Transverse colon (tissue), 4 donors: Measurements from ENCODE around the gene RPL38. TPM values are rescaled to one million over a fixed set of nuclear protein-coding genes. Genes with fewer than 3 reads are reported as not detected.

Source experiments
- DNase-seq: peaks from one replicate; pipeline ENCODE4 v3.0.0-alpha.2; 2019
- H3K27ac ChIP-seq, 4 donors: fragments of 200-600 bp; sonication (generic); 2 replicates each; pipeline ENCODE4 v1.5.1; 2016 to 2018; ENCODE audit warnings: inconsistent platforms in 4 of 4
- H3K27me3 ChIP-seq: fragments of 200-600 bp; sonication (generic); 2 replicates; pipeline ENCODE4 v1.5.1; 2017; ENCODE audit warnings: inconsistent platforms
- H3K36me3 ChIP-seq, 4 donors: fragments of 200-600 bp; sonication (generic); 2 replicates each; pipeline ENCODE4 v1.5.1; 2017 to 2019; ENCODE audit warnings: inconsistent platforms in 4 of 4
- H3K4me1 ChIP-seq, 4 donors: fragments of 200-600 bp; sonication (generic); 2 replicates each; pipeline ENCODE4 v1.5.1; 2017 to 2020; ENCODE audit warnings: inconsistent platforms in 4 of 4
- H3K4me3 ChIP-seq, 4 donors: fragments of 200-600 bp; sonication (generic); 1 replicate in 1 of 4; 2 replicates in 3 of 4; pipeline versions ENCODE4 v1.5.1 to v1.6.1; 2017 to 2019; ENCODE audit warnings: inconsistent platforms in 4 of 4
- H3K9me3 ChIP-seq, 2 donors: fragments of 200-600 bp; sonication (generic); 2 replicates each; pipeline ENCODE4 v1.5.1; 2017 to 2019; ENCODE audit warnings: inconsistent platforms in 2 of 2
- EP300 ChIP-seq: sonication (generic); formaldehyde crosslinking; IDR thresholded peaks from one replicate; pipeline ENCODE4 v1.6.1; 2017; ENCODE audit warnings: antibody characterized with exemption, low read depth
- POLR2A ChIP-seq: fragments of 450-650 bp; IDR thresholded peaks from one replicate; pipeline ENCODE4 v1.6.1; 2016; ENCODE audit warnings: antibody characterized with exemption, mild to moderate bottlenecking, moderate library complexity
- POLR2AphosphoS5 ChIP-seq, 3 donors: sonication (generic); formaldehyde crosslinking; IDR thresholded peaks; one replicate each; pipeline ENCODE4 v1.6.1; 2016; ENCODE audit warnings: antibody characterized with exemption in 3 of 3
- WGBS, 2 donors: methylation state at CpG; one replicate each; pipeline ENCODE4 v1.1.5; 2018; ENCODE audit warnings: low coverage in 1 of 2; 5-methylcytosine and 5-hydroxymethylcytosine counted together
- in situ Hi-C, 4 donors: fragments of 200-750 bp; cut with MboI; loops; one replicate each; pipeline versions ENCODE4 v1.15.0 to v1.15.1; 2017; ENCODE audit warnings: low sequenced_read_pairs in 3 of 4, low pct_ligation_motif_present in 1 of 4, low pct_unique_long_range_greater_than_20kb in 1 of 4
- intact Hi-C: fragments of 100-400 bp; cut with DNase I; formaldehyde crosslinking; loops from one replicate; pipeline ENCODE4 v1.15.1; 2023; ENCODE audit warnings: low total_unique reads
- total RNA-seq, 4 donors: library from RNA; depleted of rRNA; stranded (reverse); fragments of >200 nt; gene quantifications; one replicate each; pipeline ENCODE4 v1.1.0, GENCODE V29; 2016
- TF ChIP-seq, protein P1 (sequence below), 5 experiments: fragments of 200-600 bp in 3 of 5; fragments of 450-650 bp in 2 of 5; sonication (generic) in 3 of 5; IDR thresholded peaks; 1 replicate in 2 of 5; 2 replicates in 3 of 5; pipeline ENCODE4 v1.5.1; 2016 to 2017; ENCODE audit warnings: antibody characterized with exemption in 5 of 5, inconsistent platforms in 3 of 5, mild to moderate bottlenecking in 2 of 5, moderate library complexity in 1 of 5

Gene RPL38
- total RNA-seq, 4 donors from 2014 or later: 65.1 to 310 (median 203) TPM

- TF ChIP-seq, protein P1, sequence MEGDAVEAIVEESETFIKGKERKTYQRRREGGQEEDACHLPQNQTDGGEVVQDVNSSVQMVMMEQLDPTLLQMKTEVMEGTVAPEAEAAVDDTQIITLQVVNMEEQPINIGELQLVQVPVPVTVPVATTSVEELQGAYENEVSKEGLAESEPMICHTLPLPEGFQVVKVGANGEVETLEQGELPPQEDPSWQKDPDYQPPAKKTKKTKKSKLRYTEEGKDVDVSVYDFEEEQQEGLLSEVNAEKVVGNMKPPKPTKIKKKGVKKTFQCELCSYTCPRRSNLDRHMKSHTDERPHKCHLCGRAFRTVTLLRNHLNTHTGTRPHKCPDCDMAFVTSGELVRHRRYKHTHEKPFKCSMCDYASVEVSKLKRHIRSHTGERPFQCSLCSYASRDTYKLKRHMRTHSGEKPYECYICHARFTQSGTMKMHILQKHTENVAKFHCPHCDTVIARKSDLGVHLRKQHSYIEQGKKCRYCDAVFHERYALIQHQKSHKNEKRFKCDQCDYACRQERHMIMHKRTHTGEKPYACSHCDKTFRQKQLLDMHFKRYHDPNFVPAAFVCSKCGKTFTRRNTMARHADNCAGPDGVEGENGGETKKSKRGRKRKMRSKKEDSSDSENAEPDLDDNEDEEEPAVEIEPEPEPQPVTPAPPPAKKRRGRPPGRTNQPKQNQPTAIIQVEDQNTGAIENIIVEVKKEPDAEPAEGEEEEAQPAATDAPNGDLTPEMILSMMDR (IDR thresholded peaks at IDR 0.05): no peak
- TF ChIP-seq POLR2AphosphoS5 (IDR thresholded peaks at IDR 0.05) (no peak), POLR2A (no peak), EP300 (no peak)
- intact Hi-C loops (no loop called here), in situ Hi-C loops (no loop called here)
- no peak for DNase-seq
- Histone ChIP-seq H3K4me3 (no peak overlapping the region), H3K27ac (no peak overlapping the region), H3K27me3 (no peaks in the 10 kb centered on the region), H3K9me3 (no peaks in the 10 kb centered on the region), H3K36me3 (no peaks in the 10 kb centered on the region), H3K4me1 (no peaks in the 10 kb centered on the region)
- WGBS, 2 donors: 84% methylated on average over 10 of the region's 10 CpGs; no CpG with 5 or more reads in 1 of the 2 donors
These were observed 40.6 kb downstream of the RPL38 start for GRCh38 chr17:74244128-74244527.

GRCh38 chr17:74244548-74244947, 41.1 kb downstream of the RPL38 start:
- 76% methylated on average over 6 of the region's 6 CpGs; no CpG with 5 or more reads in 1 of the 2 donors for WGBS, 2 donors
- no peaks in the 10 kb centered on the region for H3K27me3 ChIP-seq
- no peak overlapping the region for H3K27ac ChIP-seq
- H3K4me3 ChIP-seq: no peak overlapping the region
- H3K4me1 ChIP-seq: no peaks in the 10 kb centered on the region
- no peaks in the 10 kb centered on the region for H3K9me3 ChIP-seq
- in situ Hi-C loops (no loop called here), intact Hi-C loops (no loop called here)
- H3K36me3 ChIP-seq: no peaks in the 10 kb centered on the region
- TF ChIP-seq POLR2AphosphoS5 (IDR thresholded peaks at IDR 0.05) (no peak), EP300 (no peak), POLR2A (no peak)
- TF ChIP-seq, protein P1 (IDR thresholded peaks at IDR 0.05): no peak
- no peak for DNase-seq

DNA sequence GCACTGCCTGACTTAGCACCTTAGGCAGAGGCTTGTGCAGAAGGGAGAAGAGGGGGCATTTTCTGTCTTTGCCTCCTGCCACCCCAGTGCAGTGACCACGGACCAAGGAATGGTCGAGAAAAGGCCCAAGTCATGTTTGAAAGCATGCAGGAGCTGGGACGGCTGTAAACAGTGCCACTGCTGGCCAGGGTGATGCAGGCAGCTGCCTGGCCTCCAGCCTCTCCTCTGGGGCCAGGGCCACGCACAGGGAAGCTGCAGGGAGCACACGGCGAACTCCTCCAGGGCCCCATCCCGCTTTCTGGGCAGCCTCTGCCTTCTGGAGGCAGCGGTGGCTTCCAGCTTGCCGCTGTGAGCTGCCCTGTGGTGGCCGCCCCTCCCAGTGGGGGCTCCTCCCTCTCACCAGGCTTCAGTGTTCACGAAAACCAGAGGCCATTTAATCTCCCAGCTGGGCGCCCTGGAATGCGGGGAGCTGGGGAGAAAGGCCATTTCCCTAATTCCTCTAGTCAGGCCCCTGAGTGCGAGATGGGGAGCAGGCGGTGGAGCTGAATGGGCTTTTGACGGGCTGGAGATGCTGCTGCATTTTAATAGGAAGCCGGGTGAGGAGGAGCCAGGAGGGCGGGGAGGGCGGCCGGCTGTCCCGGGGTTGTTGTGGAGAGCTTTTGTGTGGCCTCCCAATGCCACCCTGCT, 41.8 kb downstream of the RPL38 start:
- 71% methylated on average over 21 of the region's 21 CpGs; no CpG with 5 or more reads in 1 of the 2 donors for WGBS, 2 donors
- Histone ChIP-seq H3K27me3 (no peaks in the 10 kb centered on the region), H3K4me1 (no peaks in the 10 kb centered on the region), H3K9me3 (no peaks in the 10 kb centered on the region), H3K36me3 (no peaks in the 10 kb centered on the region), H3K27ac (peak overlapping the region in 1 of 4 donors; percentile 0), H3K4me3 (no peak overlapping the region)
- DNase-seq: no peak
- TF ChIP-seq POLR2A (no peak), POLR2AphosphoS5 (IDR thresholded peaks at IDR 0.05) (no peak), EP300 (no peak)
- TF ChIP-seq, protein P1 (IDR thresholded peaks at IDR 0.05): no peak
- in situ Hi-C loops: no loop called here
- intact Hi-C loops: no loop called here

- no peak overlapping the region for H3K4me3 ChIP-seq
- in situ Hi-C loops: no loop called here
- peak overlapping the region in 1 of 4 donors; percentile 0 for H3K27ac ChIP-seq
- no peaks in the 10 kb centered on the region for H3K4me1 ChIP-seq
- intact Hi-C loops: no loop called here
- H3K27me3 ChIP-seq: no peaks in the 10 kb centered on the region
- DNase-seq: no peak
- TF ChIP-seq POLR2AphosphoS5 (IDR thresholded peaks at IDR 0.05) (no peak), EP300 (no peak), POLR2A (no peak)
- TF ChIP-seq, protein P1 (IDR thresholded peaks at IDR 0.05): no peak
- H3K36me3 ChIP-seq: no peaks in the 10 kb centered on the region
- no peaks in the 10 kb centered on the region for H3K9me3 ChIP-seq
- WGBS, 2 donors: 20 to 59% methylated on average over 1 to 5 of the region's 5 CpGs
These were observed 42.4 kb downstream of the RPL38 start for GRCh38 chr17:74245871-74246270.
